Neural progenitor cell (in vitro differentiated cells): ENCODE results near the gene TRIM38.

Experiments
- EZH2phosphoT487 ChIP-seq: fragments of 200-600 bp; sonication (generic); IDR thresholded peaks from 2 replicates; pipeline ENCODE4 v1.6.1; 2017; ENCODE audit warnings: antibody characterized with exemption
- TF ChIP-seq, protein P1 (sequence below): fragments of 200-600 bp; sonication (generic); IDR thresholded peaks from 2 replicates; pipeline ENCODE4 v1.5.1; 2017; ENCODE audit warnings: antibody characterized with exemption, mild to moderate bottlenecking

DNA sequence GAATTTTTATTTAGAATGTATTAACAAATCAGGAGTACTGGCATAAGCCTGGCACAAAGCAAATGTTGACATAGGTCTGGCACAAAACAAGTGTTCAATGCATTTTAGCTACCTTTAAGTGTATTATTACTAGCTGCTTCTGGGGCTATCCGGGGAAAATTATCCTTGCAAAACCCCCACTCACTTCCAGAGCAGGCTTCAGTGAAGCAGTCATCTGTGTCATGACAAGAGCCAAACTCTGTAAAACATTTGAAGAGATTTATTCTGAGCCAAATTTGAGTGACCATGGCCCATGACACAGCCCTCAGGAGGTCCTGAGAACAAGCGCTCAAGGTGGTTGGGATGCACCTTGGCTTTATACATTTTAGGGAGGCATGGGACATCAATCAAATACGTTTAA, 6.4 kb upstream of the TRIM38 start:
- TF ChIP-seq, protein P1, sequence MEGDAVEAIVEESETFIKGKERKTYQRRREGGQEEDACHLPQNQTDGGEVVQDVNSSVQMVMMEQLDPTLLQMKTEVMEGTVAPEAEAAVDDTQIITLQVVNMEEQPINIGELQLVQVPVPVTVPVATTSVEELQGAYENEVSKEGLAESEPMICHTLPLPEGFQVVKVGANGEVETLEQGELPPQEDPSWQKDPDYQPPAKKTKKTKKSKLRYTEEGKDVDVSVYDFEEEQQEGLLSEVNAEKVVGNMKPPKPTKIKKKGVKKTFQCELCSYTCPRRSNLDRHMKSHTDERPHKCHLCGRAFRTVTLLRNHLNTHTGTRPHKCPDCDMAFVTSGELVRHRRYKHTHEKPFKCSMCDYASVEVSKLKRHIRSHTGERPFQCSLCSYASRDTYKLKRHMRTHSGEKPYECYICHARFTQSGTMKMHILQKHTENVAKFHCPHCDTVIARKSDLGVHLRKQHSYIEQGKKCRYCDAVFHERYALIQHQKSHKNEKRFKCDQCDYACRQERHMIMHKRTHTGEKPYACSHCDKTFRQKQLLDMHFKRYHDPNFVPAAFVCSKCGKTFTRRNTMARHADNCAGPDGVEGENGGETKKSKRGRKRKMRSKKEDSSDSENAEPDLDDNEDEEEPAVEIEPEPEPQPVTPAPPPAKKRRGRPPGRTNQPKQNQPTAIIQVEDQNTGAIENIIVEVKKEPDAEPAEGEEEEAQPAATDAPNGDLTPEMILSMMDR: no peak
- TF ChIP-seq EZH2phosphoT487: no peak
